PC-9 (cell line): ENCODE results near the gene LARGE2. TPM values are rescaled to one million over a fixed set of nuclear protein-coding genes. Genes with fewer than 3 reads are reported as not detected.
A peak's percentile ranks its signal among the peaks of the same experiment; 100 is the strongest.
"Not testable (repeated sequence)": the region's sequence is repeated elsewhere in the genome, so short reads cannot be mapped to it uniquely, and the experiment has no call there.

ENCODE experiments used
- BruUV-seq: library from RNA; stranded (reverse); fragments of 400-500 nt; replicated peaks from 2 replicates; lab custom pipeline; 2021; lab: Mats Ljungman, UMichigan
- CTCF ChIA-PET: fragments of 300-600 bp; sonication (Branson Sonifier 250); formaldehyde crosslinking; loops from one replicate; lab custom pipeline; 2022; ENCODE audit warnings: antibody characterized with exemption; lab: Charles Lee
- POLR2A ChIA-PET: fragments of 300-600 bp; sonication (Branson Sonifier 250); formaldehyde crosslinking; loops from one replicate; lab custom pipeline; 2022; ENCODE audit warnings: antibody characterized with exemption; ENCODE audit not compliant: unreplicated experiment; lab: Charles Lee
- DNase-seq, 2 experiments: peaks; one replicate each; pipeline versions ENCODE4 v3.0.0 to v3.0.0-alpha.2; 2015 to 2022; ENCODE audit warnings: mixed read lengths in 1 of 2
- H2AFZ ChIP-seq: fragments of 200-600 bp; sonication (generic); 2 replicates; pipeline ENCODE4 v1.8.1; 2017; ENCODE audit warnings: antibody characterized with exemption
- H3F3A ChIP-seq: fragments of 200-600 bp; sonication (generic); 2 replicates; pipeline ENCODE4 v1.8.1; 2017; ENCODE audit warnings: antibody characterized with exemption, mild to moderate bottlenecking, low read depth; ENCODE audit not compliant: insufficient read depth
- H3K27ac ChIP-seq: fragments of 200-600 bp; sonication (generic); 2 replicates; pipeline ENCODE4 v1.6.1; 2016; ENCODE audit warnings: mixed run types
- H3K27me3 ChIP-seq: fragments of 200-600 bp; sonication (generic); 2 replicates; pipeline ENCODE4 v1.6.1; 2016; ENCODE audit warnings: low read depth, mixed run types; ENCODE audit not compliant: insufficient read depth
- H3K36me3 ChIP-seq: fragments of 200-600 bp; sonication (generic); 2 replicates; pipeline ENCODE4 v1.6.1; 2016; ENCODE audit warnings: low read depth, mixed run types
- H3K4me1 ChIP-seq: fragments of 200-600 bp; sonication (generic); replicated peaks from 2 replicates; pipeline ENCODE4 v1.6.1; 2016; ENCODE audit warnings: mixed run types; ENCODE audit not compliant: insufficient read depth
- H3K4me2 ChIP-seq: fragments of 200-600 bp; sonication (generic); 2 replicates; pipeline ENCODE4 v1.6.1; 2017; ENCODE audit warnings: mixed run types
- H3K4me3 ChIP-seq: fragments of 200-600 bp; sonication (generic); 2 replicates; pipeline ENCODE4 v1.6.1; 2016; ENCODE audit warnings: mixed run types
- H3K79me2 ChIP-seq: fragments of 200-600 bp; sonication (generic); 2 replicates; pipeline ENCODE4 v1.6.1; 2017; ENCODE audit warnings: low read depth, mixed run types
- H3K9me2 ChIP-seq: fragments of 200-600 bp; sonication (generic); 2 replicates; pipeline ENCODE4 v1.8.1; 2017; ENCODE audit warnings: mild to moderate bottlenecking; ENCODE audit not compliant: insufficient read depth
- H3K9me3 ChIP-seq: fragments of 200-600 bp; sonication (generic); 2 replicates; pipeline ENCODE4 v1.8.1; 2016; ENCODE audit warnings: low read depth; ENCODE audit not compliant: insufficient read depth
- H4K20me1 ChIP-seq: fragments of 200-600 bp; sonication (generic); 2 replicates; pipeline ENCODE4 v1.8.1; 2017; ENCODE audit not compliant: insufficient read depth
- EZH2 ChIP-seq: fragments of 200-600 bp; sonication (generic); IDR thresholded peaks from 2 replicates; pipeline ENCODE4 v1.8.0; 2017; ENCODE audit warnings: antibody characterized with exemption, low read depth
- intact Hi-C: fragments of 100-400 bp; cut with micrococcal nuclease; formaldehyde crosslinking; loops from one replicate; pipeline ENCODE4 v1.10.0; 2022; ENCODE audit not compliant: unreplicated experiment
- total RNA-seq: library from RNA; stranded (reverse); gene quantifications from 2 replicates; pipeline ENCODE4 v1.2.3, GENCODE V29; 2021
- TF ChIP-seq, protein P1 (sequence below): fragments of 200-600 bp; sonication (generic); conservative IDR thresholded peaks from 2 replicates; pipeline ENCODE4 v1.6.1; 2017; ENCODE audit warnings: mixed run types, antibody characterized with exemption, mild to moderate bottlenecking, moderate library complexity

Gene LARGE2
- total RNA-seq, 1 experiment from 2014 or later = 2.6 TPM

DNA sequence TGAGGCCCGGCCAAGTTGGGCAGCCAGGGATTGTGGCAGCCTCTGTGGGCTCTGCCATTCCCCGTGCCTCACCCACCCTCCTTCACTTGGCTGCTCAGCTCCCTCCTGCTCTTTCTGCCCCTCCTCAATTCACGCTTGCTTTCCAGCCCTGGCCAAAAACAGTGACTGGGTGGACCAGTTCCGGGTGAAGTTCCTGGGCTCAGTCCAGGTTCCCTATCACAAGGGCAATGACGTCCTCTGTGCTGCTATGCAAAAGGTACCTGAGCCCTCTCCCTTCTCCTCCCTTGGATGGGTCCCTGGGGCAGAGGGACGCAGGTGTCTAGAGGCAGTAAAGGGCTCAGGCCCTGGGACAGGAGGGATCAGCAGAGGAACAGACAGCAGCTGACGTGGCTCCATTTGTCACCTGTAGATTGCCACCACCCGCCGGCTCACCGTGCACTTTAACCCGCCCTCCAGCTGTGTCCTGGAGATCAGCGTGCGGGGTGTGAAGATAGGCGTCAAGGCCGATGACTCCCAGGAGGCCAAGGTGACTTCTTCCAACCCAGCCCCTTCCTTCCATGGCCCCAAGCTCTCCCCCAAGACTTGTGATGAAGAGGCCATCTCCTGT lies 18.0 kb upstream of the LARGE2 start:
- no peaks in the 10 kb centered on the region for H3K9me3 ChIP-seq
- DNase-seq = no peak
- H3K4me3 ChIP-seq = no peak overlapping the region
- H3K79me2 ChIP-seq = no peaks in the 10 kb centered on the region
- ChIA-PET CTCF (no interaction called here), POLR2A (no interaction called here)
- no peaks in the 10 kb centered on the region for H3K9me2 ChIP-seq
- H2AFZ ChIP-seq = no peak overlapping the region
- H3K27me3 ChIP-seq = no peaks in the 10 kb centered on the region
- intact Hi-C loops = no loop called here
- no peaks in the 10 kb centered on the region for H3K36me3 ChIP-seq
- TF ChIP-seq, protein P1, sequence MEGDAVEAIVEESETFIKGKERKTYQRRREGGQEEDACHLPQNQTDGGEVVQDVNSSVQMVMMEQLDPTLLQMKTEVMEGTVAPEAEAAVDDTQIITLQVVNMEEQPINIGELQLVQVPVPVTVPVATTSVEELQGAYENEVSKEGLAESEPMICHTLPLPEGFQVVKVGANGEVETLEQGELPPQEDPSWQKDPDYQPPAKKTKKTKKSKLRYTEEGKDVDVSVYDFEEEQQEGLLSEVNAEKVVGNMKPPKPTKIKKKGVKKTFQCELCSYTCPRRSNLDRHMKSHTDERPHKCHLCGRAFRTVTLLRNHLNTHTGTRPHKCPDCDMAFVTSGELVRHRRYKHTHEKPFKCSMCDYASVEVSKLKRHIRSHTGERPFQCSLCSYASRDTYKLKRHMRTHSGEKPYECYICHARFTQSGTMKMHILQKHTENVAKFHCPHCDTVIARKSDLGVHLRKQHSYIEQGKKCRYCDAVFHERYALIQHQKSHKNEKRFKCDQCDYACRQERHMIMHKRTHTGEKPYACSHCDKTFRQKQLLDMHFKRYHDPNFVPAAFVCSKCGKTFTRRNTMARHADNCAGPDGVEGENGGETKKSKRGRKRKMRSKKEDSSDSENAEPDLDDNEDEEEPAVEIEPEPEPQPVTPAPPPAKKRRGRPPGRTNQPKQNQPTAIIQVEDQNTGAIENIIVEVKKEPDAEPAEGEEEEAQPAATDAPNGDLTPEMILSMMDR = no peak
- no peak for TF ChIP-seq EZH2
- H4K20me1 ChIP-seq = no peaks in the 10 kb centered on the region
- H3K27ac ChIP-seq = no peak overlapping the region
- peaks cover 8% of the 10 kb centered on the region for H3K4me1 ChIP-seq
- peaks cover 7% of the 10 kb centered on the region; the same call in 1 of the 2 replicates for H3F3A ChIP-seq
- H3K4me2 ChIP-seq = no peak overlapping the region
- no TSS peak for BruUV-seq

DNA sequence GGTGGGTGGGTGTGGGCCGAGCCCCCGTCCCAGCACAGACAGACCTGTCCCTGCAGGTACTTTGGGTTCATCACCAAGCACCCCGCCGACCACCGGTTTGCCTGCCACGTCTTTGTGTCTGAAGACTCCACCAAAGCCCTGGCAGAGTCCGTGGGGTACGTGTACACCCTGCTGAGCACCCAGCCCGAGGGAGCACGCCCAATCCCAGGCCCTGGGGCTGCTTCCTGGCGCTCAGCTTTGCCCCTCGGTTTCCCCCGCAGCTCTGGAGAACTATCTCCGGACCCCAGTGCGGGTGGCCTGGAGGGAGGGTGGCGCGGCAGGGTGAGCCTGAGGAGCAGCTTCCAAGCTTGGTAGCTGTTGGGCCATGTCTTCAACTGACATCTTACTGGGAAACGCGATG lies 17.4 kb upstream of the LARGE2 start:
- TSS peak; percentile 11 for BruUV-seq
- peaks cover 7% of the 10 kb centered on the region; the same call in 1 of the 2 replicates for H3F3A ChIP-seq
- H3K27me3 ChIP-seq = no peaks in the 10 kb centered on the region
- TF ChIP-seq EZH2 = no peak
- TF ChIP-seq, protein P1 = no peak
- H3K4me2 ChIP-seq = no peak overlapping the region
- H2AFZ ChIP-seq = no peak overlapping the region
- ChIA-PET CTCF (no interaction called here), POLR2A (no interaction called here)
- no peaks in the 10 kb centered on the region for H3K36me3 ChIP-seq
- no peaks in the 10 kb centered on the region for H3K79me2 ChIP-seq
- intact Hi-C loops = no loop called here
- no peak for DNase-seq
- H3K9me3 ChIP-seq = no peaks in the 10 kb centered on the region
- H3K27ac ChIP-seq = no peak overlapping the region
- no peak overlapping the region for H3K4me3 ChIP-seq
- peaks cover 6% of the 10 kb centered on the region; the same call in 1 of the 2 replicates for H3K4me1 ChIP-seq
- H4K20me1 ChIP-seq = no peaks in the 10 kb centered on the region
- H3K9me2 ChIP-seq = no peaks in the 10 kb centered on the region

DNA sequence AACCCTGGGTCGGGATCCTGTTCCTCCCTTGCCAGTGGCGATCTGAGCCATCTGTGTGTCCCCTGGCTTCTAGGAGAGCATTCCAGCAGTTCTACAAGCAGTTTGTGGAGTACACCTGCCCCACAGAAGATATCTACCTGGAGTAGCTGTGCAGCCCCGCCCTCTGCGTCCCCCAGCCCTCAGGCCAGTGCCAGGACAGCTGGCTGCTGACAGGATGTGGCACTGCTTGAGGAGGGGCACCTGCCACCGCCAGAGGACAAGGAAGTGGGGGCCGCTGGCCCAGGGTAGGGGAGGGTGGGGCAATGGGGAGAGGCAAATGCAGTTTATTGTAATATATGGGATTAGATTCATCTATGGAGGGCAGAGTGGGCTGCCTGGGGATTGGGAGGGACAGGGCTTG lies 16.9 kb upstream of the LARGE2 start:
- H3K79me2 ChIP-seq, DNase-seq, H3K9me2 ChIP-seq, H3K4me2 ChIP-seq, CTCF ChIA-PET, H3K36me3 ChIP-seq, H3K4me1 ChIP-seq, intact Hi-C loops, H3F3A ChIP-seq, H3K27me3 ChIP-seq, H3K4me3 ChIP-seq, H3K27ac ChIP-seq, H3K9me3 ChIP-seq, BruUV-seq, POLR2A ChIA-PET, H2AFZ ChIP-seq, H4K20me1 ChIP-seq: not testable (repeated sequence)
